GM19240 (cell line): Measurements from ENCODE around the gene RNF41.
"Not testable (repeated sequence)": the region's sequence is repeated elsewhere in the genome, so short reads cannot be mapped to it uniquely, and the experiment has no call there.

Experiments
- DNase-seq: peaks from one replicate; pipeline ENCODE4 v3.0.0; 2011; ENCODE audit warnings: low spot score; ENCODE audit not compliant: insufficient read length

RNF41 gene

GRCh38 chr12:56213878-56214277, 7.8 kb downstream of the RNF41 start:
- no peak for DNase-seq

GRCh38 chr12:56212361-56212760, 9.4 kb downstream of the RNF41 start:
- DNase-seq: no peak

GRCh38 chr12:56208006-56208405, 13.7 kb downstream of the RNF41 start:
- DNase-seq: no peak

- DNase-seq: no peak
These were observed 15.1 kb downstream of the RNF41 start for GRCh38 chr12:56206452-56207166.

- no peak for DNase-seq
These were observed 16.3 kb downstream of the RNF41 start for GRCh38 chr12:56205445-56205844.

- DNase-seq: no peak
These were observed 17.4 kb downstream of the RNF41 start for GRCh38 chr12:56204275-56204674.

GRCh38 chr12:56202838-56203237, 18.9 kb downstream of the RNF41 start:
- DNase-seq: no peak

GRCh38 chr12:56202366-56202765, 19.4 kb downstream of the RNF41 start:
- DNase-seq: no peak

GRCh38 chr12:56198836-56199235, 22.9 kb downstream of the RNF41 start:
- DNase-seq: no peak

- DNase-seq: no peak
These were observed 23.6 kb downstream of the RNF41 start for GRCh38 chr12:56197921-56198635.

GRCh38 chr12:56196818-56197550, 24.7 kb downstream of the RNF41 start:
- DNase-seq: not testable (repeated sequence)

- DNase-seq: peak; percentile 57
These were observed 28.6 kb downstream of the RNF41 start for GRCh38 chr12:56193025-56193578.

- no peak for DNase-seq
These were observed 29.1 kb downstream of the RNF41 start for GRCh38 chr12:56192582-56192981.

- no peak for DNase-seq
These were observed 31.0 kb downstream of the RNF41 start for GRCh38 chr12:56190695-56191155.

GRCh38 chr12:56189918-56190694, 31.6 kb downstream of the RNF41 start:
- DNase-seq: peak; percentile 53

- peak; percentile 82 for DNase-seq
These were observed 32.4 kb downstream of the RNF41 start, which contains the start of gene SMARCC2 for GRCh38 chr12:56189099-56189917. Gene SMARCC2 (minus strand): TSS chr12:56189483. CDS start chr12:56189461, 22 bp downstream.

- no peak for DNase-seq
These were observed 33.0 kb downstream of the RNF41 start for GRCh38 chr12:56188778-56189098.

- DNase-seq: no peak
These were observed 33.5 kb downstream of the RNF41 start for GRCh38 chr12:56188131-56188777.

- no peak for DNase-seq
These were observed 34.8 kb downstream of the RNF41 start for GRCh38 chr12:56186957-56187356.

- DNase-seq: no peak
These were observed 43.4 kb downstream of the RNF41 start for GRCh38 chr12:56178347-56178746.
